Tibial nerve (tissue), 4 donors: ENCODE data around the gene RASA1. TPM values are rescaled to one million over a fixed set of nuclear protein-coding genes. Genes with fewer than 3 reads are reported as not detected.
"Not testable (repeated sequence)": the region's sequence is repeated elsewhere in the genome, so short reads cannot be mapped to it uniquely, and the experiment has no call there.

Experiments used
- DNase-seq, 2 donors: peaks; one replicate each; pipeline ENCODE4 v3.0.0-alpha.2; 2019; ENCODE audit warnings: low spot score in 2 of 2
- H3K27ac ChIP-seq, 4 donors: fragments of 200-600 bp; sonication (generic) in 3 of 4; one replicate each; pipeline ENCODE4 v1.5.1; 2017 to 2019; ENCODE audit warnings: mild to moderate bottlenecking in 1 of 4
- H3K27me3 ChIP-seq, 2 donors: fragments of 200-600 bp; sonication (generic) in 1 of 2; one replicate each; pipeline versions ENCODE4 v1.5.1 to v1.6.0; 2017 to 2019
- H3K36me3 ChIP-seq, 3 donors: fragments of 200-600 bp; sonication (generic); one replicate each; pipeline ENCODE4 v1.5.1; 2018 to 2019
- H3K4me1 ChIP-seq, 4 donors: fragments of 200-600 bp; sonication (generic) in 3 of 4; one replicate each; pipeline ENCODE4 v1.5.1; 2017 to 2019
- H3K4me3 ChIP-seq, 4 donors: fragments of 200-600 bp; sonication (generic) in 3 of 4; one replicate each; pipeline ENCODE4 v1.5.1; 2017 to 2019; ENCODE audit warnings: mild to moderate bottlenecking in 1 of 4, moderate library complexity in 1 of 4
- H3K9me3 ChIP-seq, 4 donors: fragments of 200-600 bp; sonication (generic) in 3 of 4; one replicate each; pipeline ENCODE4 v1.5.1; 2017 to 2019
- CTCF ChIP-seq, 5 experiments: fragments of 200-600 bp in 3 of 5; fragments of 450-650 bp in 2 of 5; sonication (generic) in 3 of 5; IDR thresholded peaks; one replicate each; pipeline ENCODE4 v1.5.1; 2016 to 2019; ENCODE audit warnings: antibody characterized with exemption in 5 of 5, mild to moderate bottlenecking in 3 of 5, moderate library complexity in 2 of 5
- EP300 ChIP-seq, 2 donors: sonication (generic); formaldehyde crosslinking; IDR thresholded peaks; one replicate each; pipeline ENCODE4 v1.6.1; 2017; ENCODE audit warnings: antibody characterized with exemption in 2 of 2, mild to moderate bottlenecking in 1 of 2
- POLR2A ChIP-seq, 2 donors: fragments of 450-650 bp; IDR thresholded peaks; one replicate each; pipeline ENCODE4 v1.6.1; 2017; ENCODE audit warnings: antibody characterized with exemption in 2 of 2, mild to moderate bottlenecking in 2 of 2, moderate library complexity in 2 of 2
- WGBS, 2 donors: methylation state at CpG; one replicate each; pipeline ENCODE4 v1.1.5; 2018; 5-methylcytosine and 5-hydroxymethylcytosine counted together
- total RNA-seq, 4 donors: library from RNA; depleted of rRNA; stranded (reverse); fragments of >200 nt; gene quantifications; one replicate each; pipeline ENCODE4 v1.1.0, GENCODE V29; 2016

The RASA1 gene
- total RNA-seq, 4 donors from 2014 or later = 26.9 to 40.6 (median 33.7) TPM

GRCh38 chr5:87268126-87268969 lies 665 bp downstream of the RASA1 start:
- peaks cover 0 to 35% (median 9%) of the 10 kb centered on the region in 4 donors for H3K4me1 ChIP-seq
- H3K4me3 ChIP-seq = peak overlapping the region; percentile 62 to 94 (median 80)
- H3K9me3 ChIP-seq = no peaks in the 10 kb centered on the region
- TF ChIP-seq EP300 (IDR thresholded peaks at IDR 0.05) (no peak), POLR2A (IDR thresholded peaks at IDR 0.05) (no peak), CTCF (IDR thresholded peaks at IDR 0.05) (no peak)
- H3K27me3 ChIP-seq = no peaks in the 10 kb centered on the region
- peaks cover 0 to 5% (median 0%) of the 10 kb centered on the region in 3 donors for H3K36me3 ChIP-seq
- 0% methylated on average over 20 to 47 of the region's 49 CpGs for WGBS, 2 donors
- peak; percentile 22 to 49 for DNase-seq
- H3K27ac ChIP-seq = peak overlapping the region; percentile 88 to 96 (median 90)

GRCh38 chr5:87268970-87269377 lies 1.3 kb downstream of the RASA1 start:
- Histone ChIP-seq H3K9me3 (no peaks in the 10 kb centered on the region), H3K27ac (peak overlapping the region; percentile 88 to 96 (median 90)), H3K27me3 (no peaks in the 10 kb centered on the region), H3K36me3 (peaks cover 0 to 5% (median 0%) of the 10 kb centered on the region in 3 donors), H3K4me3 (peak overlapping the region; percentile 62 to 94 (median 80)), H3K4me1 (peaks cover 0 to 39% (median 9%) of the 10 kb centered on the region in 4 donors)
- 3 to 4% methylated on average over 4 of the region's 4 CpGs for WGBS, 2 donors
- TF ChIP-seq EP300 (IDR thresholded peaks at IDR 0.05) (no peak), CTCF (IDR thresholded peaks at IDR 0.05) (no peak), POLR2A (IDR thresholded peaks at IDR 0.05) (no peak)
- no peak for DNase-seq

- not testable (repeated sequence) for H3K36me3 ChIP-seq
- WGBS, 2 donors = 96 to 97% methylated on average over 17 of the region's 17 CpGs
Observed at GRCh38 chr5:87270888-87271287, 3.2 kb downstream of the RASA1 start.

GRCh38 chr5:87276655-87277054 lies 9.0 kb downstream of the RASA1 start:
- H3K36me3 ChIP-seq = peaks cover 0 to 18% (median 0%) of the 10 kb centered on the region in 3 donors
- no peaks in the 10 kb centered on the region for H3K9me3 ChIP-seq
- 96 to 98% methylated on average over 1 of the region's 1 CpG for WGBS, 2 donors
- no peaks in the 10 kb centered on the region for H3K27me3 ChIP-seq
- H3K27ac ChIP-seq = no peak overlapping the region
- no peak for DNase-seq
- TF ChIP-seq EP300 (IDR thresholded peaks at IDR 0.05) (no peak), POLR2A (IDR thresholded peaks at IDR 0.05) (no peak), CTCF (IDR thresholded peaks at IDR 0.05) (no peak)
- no peak overlapping the region for H3K4me3 ChIP-seq
- H3K4me1 ChIP-seq = peaks cover 0 to 29% (median 0%) of the 10 kb centered on the region in 4 donors

More at GRCh38 chr5:87270888-87271287, 3.2 kb downstream of the RASA1 start:
- peaks cover 0 to 44% (median 9%) of the 10 kb centered on the region in 4 donors for H3K4me1 ChIP-seq
- H3K4me3 ChIP-seq, H3K27ac ChIP-seq, H3K27me3 ChIP-seq, H3K9me3 ChIP-seq, DNase-seq: not testable (repeated sequence)

- peaks cover 0 to 18% (median 0%) of the 10 kb centered on the region in 3 donors for H3K36me3 ChIP-seq
- TF ChIP-seq EP300 (IDR thresholded peaks at IDR 0.05) (no peak), POLR2A (IDR thresholded peaks at IDR 0.05) (no peak), CTCF (IDR thresholded peaks at IDR 0.05) (no peak)
- H3K27me3 ChIP-seq = no peaks in the 10 kb centered on the region
- no peak overlapping the region for H3K4me3 ChIP-seq
- H3K9me3 ChIP-seq = no peaks in the 10 kb centered on the region
- no peak overlapping the region for H3K27ac ChIP-seq
- DNase-seq = no peak
- H3K4me1 ChIP-seq = peaks cover 0 to 25% (median 0%) of the 10 kb centered on the region in 4 donors
- WGBS, 2 donors = 90 to 91% methylated on average over 2 of the region's 2 CpGs
Observed at GRCh38 chr5:87277279-87277835, 9.7 kb downstream of the RASA1 start.
